Measurements from ENCODE around the gene ERI3. TPM values are rescaled to one million over a fixed set of nuclear protein-coding genes. Genes with fewer than 3 reads are reported as not detected.
A peak's percentile ranks its signal among the peaks of the same experiment; 100 is the strongest.

The ERI3 gene
- total RNA-seq, 8 experiments from 2014 or later, result 58.1 to 101 (median 78.5) TPM

GRCh38 chr1:44326024-44326701, 28.9 kb downstream of the ERI3 start:
- H3K4me3 ChIP-seq, result no peak overlapping the region
- no peak overlapping the region for H3K27ac ChIP-seq
- no peak for ATAC-seq (replicated peaks in 6 of 8)
- in situ Hi-C loops (cut with MboI; ENCODE audit: low pct_unique_long_range_greater_than_20kb in 2 of 9, low sequenced_read_pairs in 9 of 9, unreplicated experiment in 9 of 9), result no loop called here
- WGBS, 10 experiments, result 40 to 93% (median 72%) methylated on average over 5 to 9 of the region's 9 CpGs; no CpG with 5 or more reads in 1 of the 10 experiments
- peaks cover 12% of the 10 kb centered on the region in 2 donors for H3K4me1 ChIP-seq (replicated peaks in 1 of 2)

- 100% methylated on average over 1 of the region's 1 CpG; no CpG with 5 or more reads in 6 of the 10 experiments for WGBS, 10 experiments
- no peak for ATAC-seq (replicated peaks in 6 of 8)
- in situ Hi-C loops (cut with MboI; ENCODE audit: low pct_unique_long_range_greater_than_20kb in 2 of 9, low sequenced_read_pairs in 9 of 9, unreplicated experiment in 9 of 9), result no loop called here
- Histone ChIP-seq H3K27ac (no peak overlapping the region), H3K4me3 (no peak overlapping the region), H3K4me1 (replicated peaks in 1 of 2) (peaks cover 22 to 23% of the 10 kb centered on the region in 2 donors)
Measured at GRCh38 chr1:44323947-44324346, 31.1 kb downstream of the ERI3 start.

- Histone ChIP-seq H3K27ac (no peak overlapping the region), H3K4me3 (no peak overlapping the region), H3K4me1 (replicated peaks in 1 of 2) (peaks cover 15 to 24% of the 10 kb centered on the region in 2 donors)
- in situ Hi-C loops (cut with MboI; ENCODE audit: low pct_unique_long_range_greater_than_20kb in 2 of 9, low sequenced_read_pairs in 9 of 9, unreplicated experiment in 9 of 9), result no loop called here
- 71 to 92% (median 86%) methylated on average over 1 to 3 of the region's 3 CpGs; no CpG with 5 or more reads in 4 of the 10 experiments for WGBS, 10 experiments
- no peak for ATAC-seq (replicated peaks in 6 of 8)
Measured at GRCh38 chr1:44322367-44322766, 32.7 kb downstream of the ERI3 start.

- H3K27ac ChIP-seq, result no peak overlapping the region
- peaks cover 24 to 29% of the 10 kb centered on the region in 2 donors for H3K4me1 ChIP-seq (replicated peaks in 1 of 2)
- in situ Hi-C loops (cut with MboI; ENCODE audit: low pct_unique_long_range_greater_than_20kb in 2 of 9, low sequenced_read_pairs in 9 of 9, unreplicated experiment in 9 of 9), result no loop called here
- ATAC-seq (replicated peaks in 6 of 8), result no peak
- 20 to 100% (median 96%) methylated on average over 1 to 2 of the region's 2 CpGs; no CpG with 5 or more reads in 3 of the 10 experiments for WGBS, 10 experiments
- no peak overlapping the region for H3K4me3 ChIP-seq
Measured at GRCh38 chr1:44321466-44321865, 33.6 kb downstream of the ERI3 start.

GRCh38 chr1:44318097-44319088, 36.7 kb downstream of the ERI3 start:
- in situ Hi-C loops (cut with MboI; ENCODE audit: low pct_unique_long_range_greater_than_20kb in 2 of 9, low sequenced_read_pairs in 9 of 9, unreplicated experiment in 9 of 9), result no loop called here
- ATAC-seq (replicated peaks in 6 of 8), result peak in 3 of 8 experiments; percentile 12 to 49 (median 13)

GRCh38 chr1:44316231-44316759, 38.8 kb downstream of the ERI3 start:
- 0 to 60% (median 5%) methylated on average over 1 of the region's 1 CpG; no CpG with 5 or more reads in 6 of the 10 experiments for WGBS, 10 experiments
- H3K27ac ChIP-seq, result peak overlapping the region; percentile 72 to 76

More at GRCh38 chr1:44318097-44319088, 36.7 kb downstream of the ERI3 start:
- H3K4me1 ChIP-seq (replicated peaks in 1 of 2), result peaks cover 48 to 52% of the 10 kb centered on the region in 2 donors
- H3K4me3 ChIP-seq, result no peak overlapping the region
- WGBS, 10 experiments, result 20 to 100% (median 62%) methylated on average over 1 to 9 of the region's 9 CpGs
- no peak overlapping the region for H3K27ac ChIP-seq

GRCh38 chr1:44315521-44315920, 39.5 kb downstream of the ERI3 start:
- in situ Hi-C loops (cut with MboI; ENCODE audit: low pct_unique_long_range_greater_than_20kb in 2 of 9, low sequenced_read_pairs in 9 of 9, unreplicated experiment in 9 of 9), result no loop called here
- Histone ChIP-seq H3K27ac (peak overlapping the region; percentile 72 to 76), H3K4me1 (replicated peaks in 1 of 2) (peaks cover 57 to 60% of the 10 kb centered on the region in 2 donors), H3K4me3 (no peak overlapping the region)
- peak in 6 of 8 experiments; percentile 24 to 38 (median 30) for ATAC-seq (replicated peaks in 6 of 8)

More at GRCh38 chr1:44316231-44316759, 38.8 kb downstream of the ERI3 start:
- Histone ChIP-seq H3K4me1 (replicated peaks in 1 of 2) (peaks cover 61 to 66% of the 10 kb centered on the region in 2 donors), H3K4me3 (no peak overlapping the region)
- in situ Hi-C loops (cut with MboI; ENCODE audit: low pct_unique_long_range_greater_than_20kb in 2 of 9, low sequenced_read_pairs in 9 of 9, unreplicated experiment in 9 of 9), result no loop called here
- ATAC-seq (replicated peaks in 6 of 8), result peak in 5 of 8 experiments; percentile 68 to 81 (median 79)

- WGBS, 10 experiments, result 0 to 60% (median 33%) methylated on average over 1 to 5 of the region's 5 CpGs; no CpG with 5 or more reads in 3 of the 10 experiments
- Histone ChIP-seq H3K27ac (no peak overlapping the region), H3K4me3 (no peak overlapping the region), H3K4me1 (replicated peaks in 1 of 2) (peaks cover 51 to 54% of the 10 kb centered on the region in 2 donors)
- in situ Hi-C loops (cut with MboI; ENCODE audit: low pct_unique_long_range_greater_than_20kb in 2 of 9, low sequenced_read_pairs in 9 of 9, unreplicated experiment in 9 of 9), result no loop called here
- peak in 3 of 8 experiments; percentile 59 to 82 (median 82) for ATAC-seq (replicated peaks in 6 of 8)
Measured at GRCh38 chr1:44314452-44314851, 40.6 kb downstream of the ERI3 start.

GRCh38 chr1:44313265-44313918, 41.7 kb downstream of the ERI3 start:
- in situ Hi-C loops (cut with MboI; ENCODE audit: low pct_unique_long_range_greater_than_20kb in 2 of 9, low sequenced_read_pairs in 9 of 9, unreplicated experiment in 9 of 9), result no loop called here
- H3K4me1 ChIP-seq (replicated peaks in 1 of 2), result peaks cover 51 to 53% of the 10 kb centered on the region in 2 donors
- no peak overlapping the region for H3K27ac ChIP-seq
- no peak for ATAC-seq (replicated peaks in 6 of 8)
- H3K4me3 ChIP-seq, result no peak overlapping the region
- 80 to 100% (median 91%) methylated on average over 1 to 3 of the region's 3 CpGs; no CpG with 5 or more reads in 6 of the 10 experiments for WGBS, 10 experiments

- 20 to 93% (median 83%) methylated on average over 1 to 10 of the region's 10 CpGs; no CpG with 5 or more reads in 3 of the 10 experiments for WGBS, 10 experiments
- in situ Hi-C loops (cut with MboI; ENCODE audit: low pct_unique_long_range_greater_than_20kb in 2 of 9, low sequenced_read_pairs in 9 of 9, unreplicated experiment in 9 of 9), result no loop called here
Measured at GRCh38 chr1:44312399-44313196, 42.5 kb downstream of the ERI3 start.

GRCh38 chr1:44310006-44310405, 45.1 kb downstream of the ERI3 start:
- ATAC-seq (replicated peaks in 6 of 8), result no peak
- peaks cover 27 to 34% of the 10 kb centered on the region in 2 donors for H3K4me1 ChIP-seq (replicated peaks in 1 of 2)
- no peak overlapping the region for H3K4me3 ChIP-seq
- 83 to 100% (median 93%) methylated on average over 2 to 3 of the region's 3 CpGs; no CpG with 5 or more reads in 2 of the 10 experiments for WGBS, 10 experiments
- in situ Hi-C loops (cut with MboI; ENCODE audit: low pct_unique_long_range_greater_than_20kb in 2 of 9, low sequenced_read_pairs in 9 of 9, unreplicated experiment in 9 of 9), result no loop called here
- no peak overlapping the region for H3K27ac ChIP-seq

More at GRCh38 chr1:44312399-44313196, 42.5 kb downstream of the ERI3 start:
- ATAC-seq (replicated peaks in 6 of 8), result peak in 3 of 8 experiments; percentile 8 to 16 (median 13)
- Histone ChIP-seq H3K4me1 (replicated peaks in 1 of 2) (peaks cover 48% of the 10 kb centered on the region in 2 donors), H3K4me3 (no peak overlapping the region), H3K27ac (peak overlapping the region; percentile 20 to 46)
